A673 (cell line): ENCODE data around the gene LRP1B. TPM values are rescaled to one million over a fixed set of nuclear protein-coding genes. Genes with fewer than 3 reads are reported as not detected.

Experiments
- BruUV-seq: library from RNA; stranded (reverse); fragments of 400-500 nt; replicated peaks from 2 replicates; lab custom pipeline; 2021; lab: Mats Ljungman, UMichigan
- CTCF ChIA-PET: fragments of 300-600 bp; sonication (Branson Sonifier 250); formaldehyde crosslinking; loops from one replicate; lab custom pipeline; 2022; ENCODE audit warnings: antibody characterized with exemption; lab: Charles Lee
- POLR2A ChIA-PET: fragments of 300-600 bp; sonication (Branson Sonifier 250); formaldehyde crosslinking; loops from one replicate; lab custom pipeline; 2022; ENCODE audit warnings: antibody characterized with exemption; ENCODE audit not compliant: low non-redundant PET; lab: Charles Lee
- DNase-seq: peaks from one replicate; pipeline ENCODE4 v3.0.0-alpha.2; 2015; ENCODE audit warnings: low spot score
- H3K27ac ChIP-seq: fragments of 200-600 bp; sonication (generic); 2 replicates; pipeline ENCODE4 v1.5.1; 2016; ENCODE audit warnings: mixed run types, low read depth, mild to moderate bottlenecking, mixed read lengths, antibody characterized with exemption, low read length; ENCODE audit not compliant: poor library complexity, severe bottlenecking
- H3K27me3 ChIP-seq: fragments of 200-600 bp; sonication (generic); replicated peaks from 2 replicates; pipeline ENCODE4 v1.6.1; 2017; ENCODE audit warnings: mixed run types, low read depth, mild to moderate bottlenecking, mixed read lengths, antibody characterized with exemption, low read length; ENCODE audit not compliant: insufficient read depth, poor library complexity
- H3K36me3 ChIP-seq: fragments of 200-600 bp; sonication (generic); 2 replicates; pipeline ENCODE4 v1.6.1; 2016; ENCODE audit warnings: mixed run types, mild to moderate bottlenecking, mixed read lengths, antibody characterized with exemption, low read length; ENCODE audit not compliant: insufficient read depth, poor library complexity, severe bottlenecking
- H3K4me1 ChIP-seq: fragments of 200-600 bp; sonication (generic); 2 replicates; pipeline ENCODE4 v1.6.1; 2017; ENCODE audit warnings: mixed run types, mild to moderate bottlenecking, mixed read lengths, antibody characterized with exemption, low read length; ENCODE audit not compliant: insufficient read depth, poor library complexity, severe bottlenecking
- H3K4me3 ChIP-seq: fragments of 200-600 bp; sonication (generic); 2 replicates; pipeline ENCODE4 v1.5.1; 2016; ENCODE audit warnings: low read depth, mixed run types, mild to moderate bottlenecking, mixed read lengths, low read length; ENCODE audit not compliant: poor library complexity, severe bottlenecking
- H3K9me3 ChIP-seq: fragments of 200-600 bp; sonication (generic); 2 replicates; pipeline ENCODE4 v1.6.1; 2016; ENCODE audit warnings: mixed run types, low read depth, mild to moderate bottlenecking, mixed read lengths, antibody characterized with exemption, low read length; ENCODE audit not compliant: poor library complexity, severe bottlenecking
- CTCF ChIP-seq: fragments of 300-800, 200-600 bp; sonication (generic); conservative IDR thresholded peaks from 2 replicates; pipeline ENCODE4 v1.5.1; 2017; ENCODE audit warnings: low read depth, mild to moderate bottlenecking, antibody characterized with exemption, low read length, moderate library complexity, mixed read lengths
- EZH2 ChIP-seq: fragments of 200-600 bp; sonication (generic); IDR thresholded peaks from 2 replicates; pipeline ENCODE4 v1.6.1; 2017; ENCODE audit warnings: borderline replicate concordance, low read depth, mild to moderate bottlenecking, mixed read lengths, antibody characterized with exemption, low read length; ENCODE audit not compliant: poor library complexity, severe bottlenecking
- intact Hi-C: fragments of 100-400 bp; cut with micrococcal nuclease; formaldehyde crosslinking; loops from one replicate; pipeline ENCODE4 v1.10.0; 2022; ENCODE audit not compliant: unreplicated experiment
- total RNA-seq: library from RNA; stranded (reverse); gene quantifications from 2 replicates; pipeline ENCODE4 v1.2.3, GENCODE V29; 2021

LRP1B gene
- total RNA-seq, 1 experiment from 2014 or later = 9.9 TPM

DNA sequence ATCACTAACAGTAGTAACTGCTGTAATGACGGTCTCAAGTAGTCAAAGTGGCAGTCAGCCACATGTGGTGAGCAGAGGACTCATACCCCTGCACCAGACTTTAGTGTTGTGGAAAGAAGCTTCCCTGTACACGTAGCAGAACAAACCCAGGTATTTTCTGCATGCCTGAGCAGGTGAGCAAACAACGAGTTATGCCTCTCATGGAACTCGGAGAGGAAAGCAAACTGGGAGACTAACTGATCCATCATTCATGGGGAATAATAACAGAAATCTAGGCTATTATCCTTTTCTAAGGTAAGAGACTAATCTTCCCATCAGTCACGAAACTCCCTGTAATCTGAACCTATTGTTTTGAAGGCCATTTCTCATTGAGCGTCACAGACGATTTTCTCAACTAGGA, 1855.4 kb downstream of the LRP1B start:
- Histone ChIP-seq H3K36me3 (no peaks in the 10 kb centered on the region), H3K9me3 (no peaks in the 10 kb centered on the region), H3K4me1 (no peaks in the 10 kb centered on the region), H3K4me3 (no peak overlapping the region), H3K27ac (no peak overlapping the region), H3K27me3 (no peaks in the 10 kb centered on the region)
- ChIA-PET CTCF (no interaction called here), POLR2A (no interaction called here)
- no TSS peak for BruUV-seq
- intact Hi-C loops = no loop called here
- TF ChIP-seq CTCF (no peak), EZH2 (no peak)
- DNase-seq = no peak

- H3K27ac ChIP-seq = no peak overlapping the region
- H3K27me3 ChIP-seq = no peaks in the 10 kb centered on the region
- H3K4me1 ChIP-seq = no peaks in the 10 kb centered on the region
- CTCF ChIA-PET = no interaction called here
- intact Hi-C loops = no loop called here
- H3K9me3 ChIP-seq = no peaks in the 10 kb centered on the region
- no peak overlapping the region for H3K4me3 ChIP-seq
- no peak for TF ChIP-seq CTCF
- POLR2A ChIA-PET = no interaction called here
- DNase-seq = no peak
- no TSS peak for BruUV-seq
- no peaks in the 10 kb centered on the region for H3K36me3 ChIP-seq
Observed at GRCh38 chr2:140274891-140275290, 1855.9 kb downstream of the LRP1B start.

GRCh38 chr2:140273958-140274357, 1856.9 kb downstream of the LRP1B start:
- BruUV-seq = no TSS peak
- H3K27me3 ChIP-seq = no peaks in the 10 kb centered on the region
- POLR2A ChIA-PET = no interaction called here
- intact Hi-C loops = no loop called here
- TF ChIP-seq EZH2 (no peak), CTCF (no peak)
- no peaks in the 10 kb centered on the region for H3K36me3 ChIP-seq
- H3K4me3 ChIP-seq = no peak overlapping the region
- H3K27ac ChIP-seq = no peak overlapping the region
- H3K9me3 ChIP-seq = no peaks in the 10 kb centered on the region
- no peak for DNase-seq
- CTCF ChIA-PET = no interaction called here
- H3K4me1 ChIP-seq = no peaks in the 10 kb centered on the region
